ENCODE data around the gene KRT74.

KRT74 gene

DNA sequence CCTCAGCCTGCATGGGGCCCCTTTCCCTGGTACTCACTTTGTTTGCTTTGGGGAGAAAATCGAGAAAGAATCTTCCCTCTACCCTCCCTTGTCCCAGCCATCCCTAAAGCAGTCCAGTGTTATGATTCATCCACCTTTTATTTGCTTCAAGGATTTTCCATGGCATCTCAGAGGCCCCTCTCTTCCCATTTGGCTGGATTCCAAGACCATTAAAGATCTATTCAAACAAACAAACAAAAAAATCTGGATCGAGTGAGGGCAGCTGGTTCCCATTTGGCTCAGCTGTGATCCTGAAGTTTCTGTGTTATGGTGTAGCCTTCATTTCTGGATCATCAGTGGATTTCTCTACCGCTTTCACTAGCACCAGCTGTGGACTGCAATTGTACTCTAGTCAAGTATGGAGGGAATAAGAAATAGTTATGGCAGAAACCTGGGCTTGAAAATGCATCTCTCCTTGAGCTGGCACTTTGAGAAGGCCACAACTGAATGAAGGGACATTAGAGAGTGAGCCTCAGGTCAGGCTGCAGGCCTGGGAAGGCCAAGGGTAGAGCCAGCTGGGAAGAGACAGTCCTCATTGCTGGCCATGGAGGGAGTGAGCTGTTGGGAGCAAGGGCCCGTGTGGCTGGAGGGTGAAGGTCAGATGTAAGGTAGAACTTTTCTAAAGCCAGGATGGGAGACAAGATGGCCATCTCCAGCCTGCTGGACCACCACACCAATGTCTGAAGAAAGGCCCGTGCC, 34.4 kb downstream of the KRT74 start:
- no peak for DNase-seq (ENCODE audit: low read depth in 3 of 3)

- DNase-seq (ENCODE audit: low read depth in 3 of 3), result no peak
These were observed 36.5 kb downstream of the KRT74 start for GRCh38 chr12:52537101-52537500.

- no peak for DNase-seq (ENCODE audit: low read depth in 3 of 3)
These were observed 38.1 kb downstream of the KRT74 start for GRCh38 chr12:52535574-52535973.

- no peak for DNase-seq (ENCODE audit: low read depth in 3 of 3)
These were observed 39.2 kb downstream of the KRT74 start for GRCh38 chr12:52534482-52534881.

DNA sequence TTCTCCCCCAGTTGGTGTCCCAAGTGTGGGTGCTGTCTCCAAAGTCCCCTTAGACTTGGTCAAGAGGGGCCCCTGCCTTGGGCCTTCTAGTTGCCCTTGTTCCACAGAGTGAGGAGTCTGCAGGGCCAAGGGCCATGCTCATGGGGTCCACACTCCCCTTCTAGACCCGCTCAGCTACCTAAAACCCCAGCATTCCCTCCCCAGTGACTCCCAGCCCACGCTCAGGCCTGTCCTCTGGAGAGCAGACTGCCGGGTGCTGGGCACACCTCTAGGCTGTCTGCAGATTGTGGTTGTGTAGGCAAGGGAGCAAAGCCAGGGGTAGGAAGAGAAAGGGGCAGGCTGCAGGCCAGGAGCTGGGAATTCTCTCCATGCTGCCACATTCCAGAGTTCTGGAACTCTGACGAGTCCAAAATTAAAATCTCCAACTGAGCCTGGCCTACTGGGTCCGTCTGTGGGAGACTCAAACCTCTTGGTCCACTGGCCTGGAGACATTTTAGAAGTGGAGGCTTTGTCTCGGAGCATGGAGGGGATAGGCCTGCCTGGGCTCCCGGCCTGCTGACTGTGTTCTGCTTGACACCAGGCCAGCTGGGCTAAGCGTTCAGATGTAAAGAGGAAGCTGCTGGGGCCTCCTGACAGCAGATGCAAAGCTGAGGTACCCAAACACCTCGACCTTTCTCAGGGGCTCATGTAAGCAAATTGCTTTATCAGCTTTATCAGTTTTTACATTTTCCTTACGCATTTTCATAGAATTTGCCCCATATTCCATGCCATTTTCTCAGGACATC, 39.8 kb downstream of the KRT74 start:
- DNase-seq (ENCODE audit: low read depth in 3 of 3), result no peak

- no peak for DNase-seq (ENCODE audit: low read depth in 3 of 3)
These were observed 41.0 kb downstream of the KRT74 start for GRCh38 chr12:52532636-52533035.

DNA sequence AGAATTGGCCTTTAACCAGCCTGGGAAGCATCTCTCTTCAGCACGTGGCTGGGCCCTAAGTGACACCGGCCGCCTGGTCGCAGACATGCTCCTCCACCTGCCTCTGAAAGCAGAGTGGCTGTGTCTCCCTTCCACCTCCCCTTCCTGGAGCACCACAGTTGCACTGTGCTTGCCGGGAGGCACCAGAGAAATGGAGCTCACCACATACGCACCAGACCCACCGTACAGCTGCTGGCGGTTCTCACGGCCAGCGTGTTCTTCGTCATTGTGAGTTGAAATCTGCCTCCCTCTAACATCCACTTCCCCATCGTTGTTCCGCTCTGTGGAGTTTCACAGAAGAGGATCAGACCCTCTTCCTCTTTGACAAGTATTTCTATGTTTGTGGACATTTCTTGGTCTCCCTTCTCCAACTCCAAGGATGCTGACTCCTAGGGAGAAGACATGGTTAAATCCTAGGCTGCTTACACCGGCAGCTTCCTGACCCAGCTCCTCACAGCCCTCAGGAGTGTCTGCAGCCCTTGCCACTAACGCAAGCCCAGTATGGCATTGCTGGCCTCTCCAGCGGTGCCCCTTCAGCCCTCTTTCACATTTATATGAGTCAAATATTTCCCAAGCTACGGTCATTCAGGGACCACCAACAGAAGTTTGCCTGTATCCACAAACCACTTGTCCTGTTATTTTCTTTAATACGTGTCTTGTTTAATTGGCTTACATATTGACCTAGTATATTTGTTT, 41.9 kb downstream of the KRT74 start:
- no peak for DNase-seq (ENCODE audit: low read depth in 3 of 3)

DNA sequence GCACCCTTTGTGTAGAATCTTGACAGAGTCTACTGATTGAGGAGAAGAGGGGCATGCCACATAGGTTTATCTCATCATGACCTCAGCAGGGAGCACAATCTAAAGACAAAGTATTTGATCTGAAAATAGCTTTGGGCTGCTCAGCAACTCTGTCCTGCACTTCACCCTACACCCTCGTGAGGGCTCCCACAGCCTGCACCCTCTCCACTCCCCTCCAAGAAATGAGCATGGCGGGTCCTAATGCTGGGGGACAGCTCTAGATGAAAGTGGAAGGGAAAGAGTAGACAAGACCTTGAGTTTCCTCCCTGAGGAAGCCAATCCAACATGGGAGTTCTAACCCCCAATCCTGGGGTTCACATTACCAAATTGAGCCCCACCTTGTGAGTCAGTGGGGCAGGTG, 42.7 kb downstream of the KRT74 start:
- DNase-seq (ENCODE audit: low read depth in 3 of 3), result no peak

- no peak for DNase-seq (ENCODE audit: low read depth in 3 of 3)
These were observed 43.3 kb downstream of the KRT74 start for GRCh38 chr12:52530366-52530765.

GRCh38 chr12:52529846-52530245, 43.8 kb downstream of the KRT74 start:
- no peak for DNase-seq (ENCODE audit: low read depth in 3 of 3)

GRCh38 chr12:52529417-52529816, 44.2 kb downstream of the KRT74 start:
- no peak for DNase-seq (ENCODE audit: low read depth in 3 of 3)

DNA sequence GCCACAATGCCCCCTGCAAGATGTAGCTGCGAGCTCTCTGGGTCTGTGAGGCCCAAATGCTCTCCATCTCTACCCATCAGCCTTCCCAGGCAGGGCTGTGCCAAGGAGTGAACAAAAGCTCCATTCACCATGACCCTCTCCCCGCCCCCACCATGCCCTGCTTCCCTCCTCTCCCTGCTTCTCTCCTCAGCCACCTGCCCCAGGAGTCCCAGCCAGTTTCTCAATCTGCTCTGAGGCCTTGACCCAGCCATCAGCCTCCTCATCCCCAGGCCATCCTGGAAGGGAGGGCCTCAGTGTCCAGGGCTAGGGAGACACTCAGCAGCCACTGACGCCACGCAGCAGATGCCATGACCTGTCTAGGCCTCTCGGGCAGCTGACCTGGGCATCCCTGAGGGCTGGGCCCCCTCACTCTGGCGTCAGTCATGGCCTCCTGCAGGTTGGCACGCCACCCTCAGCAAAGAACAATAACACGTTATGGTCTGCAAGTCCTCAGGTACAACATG, 45.0 kb downstream of the KRT74 start:
- no peak for DNase-seq (ENCODE audit: low read depth in 3 of 3)

DNA sequence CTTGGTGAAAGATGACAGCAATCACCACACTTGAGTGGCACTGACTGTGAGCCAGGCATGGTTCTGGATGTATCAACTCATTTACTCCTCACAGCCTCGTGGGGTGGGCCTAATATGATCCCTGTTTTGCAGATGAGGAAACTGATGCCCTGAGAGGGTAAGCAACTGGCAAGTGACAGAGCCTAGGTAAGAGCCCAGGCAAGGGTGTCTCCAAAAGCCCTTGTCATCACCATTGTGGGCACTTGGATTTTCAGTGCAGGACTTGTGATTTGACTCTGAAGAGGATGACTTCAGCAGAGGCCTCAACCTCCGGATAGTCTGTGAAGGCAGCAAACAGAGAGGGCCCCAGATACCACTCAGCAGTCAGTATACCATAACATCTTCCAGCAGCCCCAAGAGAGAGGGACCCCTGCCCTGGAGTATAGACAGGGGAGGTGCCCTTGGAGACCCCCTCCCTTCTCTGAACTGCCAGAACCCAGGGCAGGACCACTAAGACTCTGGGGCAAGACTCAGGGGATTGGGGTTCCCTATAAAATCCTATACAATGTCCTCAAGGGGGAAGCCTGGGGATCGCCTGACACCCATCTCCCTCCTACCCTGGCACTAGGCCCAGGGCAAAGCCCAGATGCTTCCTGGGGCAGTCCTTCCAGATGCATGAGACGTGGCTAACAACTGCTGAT, 46.4 kb downstream of the KRT74 start:
- no peak for DNase-seq (ENCODE audit: low read depth in 3 of 3)

GRCh38 chr12:52526511-52526951, 47.1 kb downstream of the KRT74 start:
- DNase-seq (ENCODE audit: low read depth in 3 of 3), result no peak

DNA sequence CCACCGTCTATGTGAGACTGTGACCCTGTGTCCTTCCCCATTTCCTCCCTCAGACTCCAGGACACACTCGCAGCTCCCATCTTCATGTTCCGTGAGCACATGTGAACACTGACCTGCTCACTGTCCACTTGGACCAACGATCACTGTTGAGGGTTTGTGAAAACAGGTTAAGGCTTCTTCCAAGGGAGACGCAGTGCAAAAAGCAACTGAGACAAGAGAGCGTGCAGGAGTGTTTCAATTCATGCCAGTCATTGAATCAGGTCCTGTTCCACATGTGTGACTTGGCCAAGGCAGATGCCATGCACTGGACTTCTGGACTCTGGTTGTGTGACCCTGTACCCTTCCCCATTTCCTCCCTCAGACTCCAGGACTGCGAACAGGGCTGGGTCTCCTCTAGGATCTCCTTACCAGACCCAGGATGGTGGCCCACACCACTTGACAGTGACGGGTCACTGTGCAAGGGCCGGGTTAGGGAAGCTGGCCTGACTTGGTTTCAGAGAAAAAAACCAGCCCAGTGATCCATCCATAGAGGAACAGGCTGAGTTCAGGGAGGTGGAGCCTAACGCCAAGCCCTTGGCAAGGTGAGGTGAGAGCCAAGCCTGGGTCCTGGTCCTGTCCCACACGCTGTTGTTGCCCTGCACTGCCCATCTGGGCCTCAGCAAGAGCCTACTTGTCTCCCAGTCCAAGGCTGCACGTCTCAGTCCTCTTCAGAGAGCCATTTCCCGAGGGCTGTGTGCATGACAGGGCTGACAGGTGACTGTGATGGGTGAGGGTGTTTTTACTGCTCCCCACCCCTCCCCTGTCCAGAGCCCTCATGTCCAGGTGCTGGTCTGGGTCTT, 47.8 kb downstream of the KRT74 start:
- DNase-seq (ENCODE audit: low read depth in 3 of 3), result no peak

DNA sequence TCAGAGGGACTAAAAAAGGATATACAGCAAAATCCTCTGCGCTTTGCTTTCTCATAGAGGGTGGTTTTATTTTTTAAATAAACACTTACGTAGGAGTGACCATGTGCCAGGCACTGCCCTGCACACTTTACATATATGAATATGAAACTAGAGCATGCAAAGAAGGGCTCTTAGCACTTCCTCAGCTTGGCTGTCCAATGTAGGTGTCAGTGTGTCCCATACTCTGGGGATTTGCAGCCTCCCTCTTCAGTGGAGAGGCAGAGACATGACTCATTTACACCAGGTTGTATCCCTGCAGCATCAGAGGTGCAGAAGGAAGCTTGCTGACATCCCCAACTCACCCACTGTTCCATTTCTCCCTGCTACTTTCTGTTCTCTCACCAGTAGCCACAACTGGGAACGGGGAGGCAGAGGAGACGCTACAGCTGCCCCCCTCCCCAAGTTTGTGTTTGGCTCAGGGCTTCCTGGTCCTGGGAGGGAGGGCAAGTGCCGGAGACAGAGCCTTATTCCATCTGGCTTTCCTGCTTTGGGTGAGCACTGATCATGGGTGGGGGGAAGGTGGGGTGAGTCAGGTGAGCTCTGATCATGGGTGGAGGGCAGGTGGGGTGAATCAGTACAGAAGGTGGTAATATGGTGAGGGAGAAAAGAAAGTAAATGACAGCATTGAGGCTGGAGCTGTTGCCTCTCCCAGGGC, 48.6 kb downstream of the KRT74 start:
- no peak for DNase-seq (ENCODE audit: low read depth in 3 of 3)

- no peak for DNase-seq (ENCODE audit: low read depth in 3 of 3)
These were observed 49.3 kb downstream of the KRT74 start for GRCh38 chr12:52524241-52524897.

GRCh38 chr12:52523824-52524223, 49.8 kb downstream of the KRT74 start:
- no peak for DNase-seq (ENCODE audit: low read depth in 3 of 3)

- DNase-seq (ENCODE audit: low read depth in 3 of 3), result no peak
These were observed 51.2 kb downstream of the KRT74 start for GRCh38 chr12:52522346-52523011.
